VCaP (cell line): ENCODE results near the gene ACAP3.

Experiments
- H3K27ac ChIP-seq: fragments of 450-650 bp; 2 replicates; pipeline ENCODE4 v1.5.1; 2017
- TF ChIP-seq, protein P1 (sequence below): fragments of 450-650 bp; conservative IDR thresholded peaks from 2 replicates; pipeline ENCODE4 v1.5.1; 2017; ENCODE audit warnings: mild to moderate bottlenecking, moderate library complexity

Gene ACAP3

DNA sequence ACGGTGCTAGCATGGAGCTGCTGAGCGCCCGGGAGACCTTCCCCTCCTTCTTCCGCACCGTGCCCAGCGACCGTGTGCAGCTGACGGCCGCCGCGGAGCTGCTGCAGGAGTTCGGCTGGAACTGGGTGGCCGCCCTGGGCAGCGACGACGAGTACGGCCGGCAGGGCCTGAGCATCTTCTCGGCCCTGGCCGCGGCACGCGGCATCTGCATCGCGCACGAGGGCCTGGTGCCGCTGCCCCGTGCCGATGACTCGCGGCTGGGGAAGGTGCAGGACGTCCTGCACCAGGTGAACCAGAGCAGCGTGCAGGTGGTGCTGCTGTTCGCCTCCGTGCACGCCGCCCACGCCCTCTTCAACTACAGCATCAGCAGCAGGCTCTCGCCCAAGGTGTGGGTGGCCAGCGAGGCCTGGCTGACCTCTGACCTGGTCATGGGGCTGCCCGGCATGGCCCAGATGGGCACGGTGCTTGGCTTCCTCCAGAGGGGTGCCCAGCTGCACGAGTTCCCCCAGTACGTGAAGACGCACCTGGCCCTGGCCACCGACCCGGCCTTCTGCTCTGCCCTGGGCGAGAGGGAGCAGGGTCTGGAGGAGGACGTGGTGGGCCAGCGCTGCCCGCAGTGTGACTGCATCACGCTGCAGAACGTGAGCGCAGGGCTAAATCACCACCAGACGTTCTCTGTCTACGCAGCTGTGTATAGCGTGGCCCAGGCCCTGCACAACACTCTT, 24.5 kb upstream of the ACAP3 start:
- TF ChIP-seq, protein P1, sequence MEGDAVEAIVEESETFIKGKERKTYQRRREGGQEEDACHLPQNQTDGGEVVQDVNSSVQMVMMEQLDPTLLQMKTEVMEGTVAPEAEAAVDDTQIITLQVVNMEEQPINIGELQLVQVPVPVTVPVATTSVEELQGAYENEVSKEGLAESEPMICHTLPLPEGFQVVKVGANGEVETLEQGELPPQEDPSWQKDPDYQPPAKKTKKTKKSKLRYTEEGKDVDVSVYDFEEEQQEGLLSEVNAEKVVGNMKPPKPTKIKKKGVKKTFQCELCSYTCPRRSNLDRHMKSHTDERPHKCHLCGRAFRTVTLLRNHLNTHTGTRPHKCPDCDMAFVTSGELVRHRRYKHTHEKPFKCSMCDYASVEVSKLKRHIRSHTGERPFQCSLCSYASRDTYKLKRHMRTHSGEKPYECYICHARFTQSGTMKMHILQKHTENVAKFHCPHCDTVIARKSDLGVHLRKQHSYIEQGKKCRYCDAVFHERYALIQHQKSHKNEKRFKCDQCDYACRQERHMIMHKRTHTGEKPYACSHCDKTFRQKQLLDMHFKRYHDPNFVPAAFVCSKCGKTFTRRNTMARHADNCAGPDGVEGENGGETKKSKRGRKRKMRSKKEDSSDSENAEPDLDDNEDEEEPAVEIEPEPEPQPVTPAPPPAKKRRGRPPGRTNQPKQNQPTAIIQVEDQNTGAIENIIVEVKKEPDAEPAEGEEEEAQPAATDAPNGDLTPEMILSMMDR = no peak
- no peak overlapping the region for H3K27ac ChIP-seq

DNA sequence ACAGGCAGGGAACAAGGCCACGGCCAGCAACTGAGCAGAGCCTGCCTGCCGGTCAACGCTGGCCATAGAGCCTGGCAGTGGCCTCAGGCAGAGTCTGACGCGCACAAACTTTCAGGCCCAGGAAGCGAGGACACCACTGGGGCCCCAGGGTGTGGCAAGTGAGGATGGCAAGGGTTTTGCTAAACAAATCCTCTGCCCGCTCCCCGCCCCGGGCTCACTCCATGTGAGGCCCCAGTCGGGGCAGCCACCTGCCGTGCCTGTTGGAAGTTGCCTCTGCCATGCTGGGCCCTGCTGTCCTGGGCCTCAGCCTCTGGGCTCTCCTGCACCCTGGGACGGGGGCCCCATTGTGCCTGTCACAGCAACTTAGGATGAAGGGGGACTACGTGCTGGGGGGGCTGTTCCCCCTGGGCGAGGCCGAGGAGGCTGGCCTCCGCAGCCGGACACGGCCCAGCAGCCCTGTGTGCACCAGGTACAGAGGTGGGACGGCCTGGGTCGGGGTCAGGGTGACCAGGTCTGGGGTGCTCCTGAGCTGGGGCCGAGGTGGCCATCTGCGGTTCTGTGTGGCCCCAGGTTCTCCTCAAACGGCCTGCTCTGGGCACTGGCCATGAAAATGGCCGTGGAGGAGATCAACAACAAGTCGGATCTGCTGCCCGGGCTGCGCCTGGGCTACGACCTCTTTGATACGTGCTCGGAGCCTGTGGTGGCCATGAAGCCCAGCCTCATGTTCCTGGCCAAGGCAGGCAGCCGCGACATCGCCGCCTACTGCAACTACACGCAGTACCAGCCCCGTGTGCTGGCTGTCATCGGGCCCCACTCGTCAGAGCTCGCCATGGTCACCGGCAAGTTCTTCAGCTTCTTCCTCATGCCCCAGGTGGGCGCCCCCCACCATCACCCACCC, 23.6 kb upstream of the ACAP3 start, which contains the start of gene TAS1R3:
Gene TAS1R3 (plus strand): TSS at position 213 of the 898 bp plus-strand sequence. CDS start 66 bp downstream, at position 279.
- no peak within 1 kb of the TSS; the same call in 1 of the 2 replicates for H3K27ac ChIP-seq

DNA sequence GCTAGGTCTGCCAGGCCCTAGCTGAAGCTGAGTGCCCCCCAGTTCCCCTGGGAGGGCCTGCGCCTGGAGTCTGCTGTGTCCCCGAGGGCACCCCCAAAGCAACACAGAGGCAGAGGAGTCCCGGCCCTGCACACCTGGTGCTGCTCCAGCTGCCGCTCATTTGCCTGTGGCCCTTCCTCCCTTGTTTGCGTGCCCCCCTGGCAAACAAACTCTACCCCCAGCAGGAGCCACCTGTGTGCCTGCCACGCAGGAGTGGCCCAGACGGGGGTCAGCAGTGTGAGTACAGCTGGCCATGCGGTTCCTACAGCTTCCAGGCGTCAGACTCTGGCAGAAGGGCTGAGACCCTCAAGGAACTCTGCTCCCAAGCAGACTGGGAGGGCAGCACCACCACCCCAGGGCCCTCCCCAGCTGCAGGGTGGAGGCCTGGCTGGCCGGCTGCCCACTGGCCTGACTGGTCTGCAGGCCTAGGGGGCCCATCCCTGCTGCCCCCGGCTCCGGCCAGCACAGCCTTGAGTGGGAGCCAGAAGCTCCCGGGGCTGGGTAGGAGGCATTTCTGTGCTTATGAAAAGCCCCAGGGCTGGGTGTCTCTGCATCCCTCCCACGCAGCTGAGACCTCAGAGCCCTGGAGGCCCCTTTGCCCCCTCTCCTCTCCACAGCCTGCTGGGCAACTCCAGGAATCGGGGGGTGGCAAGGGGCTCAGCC, 22.8 kb upstream of the ACAP3 start:
- TF ChIP-seq, protein P1 = no peak
- H3K27ac ChIP-seq = no peak overlapping the region

More for the DNA sequence above, 23.6 kb upstream of the ACAP3 start, which contains the start of gene TAS1R3:
- TF ChIP-seq, protein P1 = no peak

DNA sequence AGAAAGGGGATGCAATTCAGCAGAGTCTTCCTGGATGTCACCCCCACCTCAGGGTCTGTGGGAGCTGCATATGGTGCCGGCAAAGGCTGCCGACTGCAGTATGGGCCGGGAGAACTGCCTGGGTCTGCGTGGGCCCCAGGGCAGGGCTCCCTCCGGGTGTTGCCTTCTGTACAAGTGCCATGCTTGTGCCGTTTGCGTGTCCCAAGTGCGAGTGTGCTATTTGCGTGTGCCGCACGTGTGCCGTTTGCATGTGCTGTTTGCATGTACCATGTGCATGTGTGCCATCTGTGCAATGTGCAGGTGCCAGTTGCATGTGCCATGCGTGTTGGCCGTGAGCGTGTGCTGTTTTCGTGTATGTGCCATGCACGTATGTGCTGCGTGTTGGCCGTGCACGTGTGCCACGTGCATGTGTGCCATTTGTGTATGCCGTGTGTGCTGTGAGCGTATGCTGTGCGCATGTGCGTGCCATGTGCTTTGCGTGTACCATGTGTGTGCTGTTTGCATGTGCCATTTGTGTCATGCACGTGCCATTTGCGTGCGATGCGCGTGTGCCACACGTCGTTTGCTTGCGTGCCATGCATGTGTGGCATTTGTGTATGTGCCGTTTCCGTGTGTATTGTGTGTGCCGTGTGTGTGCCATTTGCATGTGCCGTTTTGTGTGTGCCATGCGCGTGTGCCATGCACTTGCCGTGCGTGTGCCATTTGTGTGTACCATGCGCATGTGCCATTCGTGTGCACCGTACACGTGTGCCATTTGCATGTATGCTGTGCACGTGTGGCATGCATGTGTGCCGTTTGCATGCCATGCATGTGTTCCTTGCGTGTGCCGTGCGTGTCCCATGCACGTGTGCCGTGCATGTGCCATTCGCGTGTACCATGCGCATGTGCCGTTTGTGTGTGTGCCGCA, 21.8 kb upstream of the ACAP3 start:
- H3K27ac ChIP-seq = no peak overlapping the region
- TF ChIP-seq, protein P1 = no peak

DNA sequence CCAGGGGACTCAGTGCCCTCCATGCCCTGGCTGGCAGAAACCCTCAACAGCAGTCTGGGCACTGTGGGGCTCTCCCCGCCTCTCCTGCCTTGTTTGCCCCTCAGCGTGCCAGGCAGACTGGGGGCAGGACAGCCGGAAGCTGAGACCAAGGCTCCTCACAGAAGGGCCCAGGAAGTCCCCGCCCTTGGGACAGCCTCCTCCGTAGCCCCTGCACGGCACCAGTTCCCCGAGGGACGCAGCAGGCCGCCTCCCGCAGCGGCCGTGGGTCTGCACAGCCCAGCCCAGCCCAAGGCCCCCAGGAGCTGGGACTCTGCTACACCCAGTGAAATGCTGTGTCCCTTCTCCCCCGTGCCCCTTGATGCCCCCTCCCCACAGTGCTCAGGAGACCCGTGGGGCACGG, 20.5 kb upstream of the ACAP3 start:
- TF ChIP-seq, protein P1 = no peak

DNA sequence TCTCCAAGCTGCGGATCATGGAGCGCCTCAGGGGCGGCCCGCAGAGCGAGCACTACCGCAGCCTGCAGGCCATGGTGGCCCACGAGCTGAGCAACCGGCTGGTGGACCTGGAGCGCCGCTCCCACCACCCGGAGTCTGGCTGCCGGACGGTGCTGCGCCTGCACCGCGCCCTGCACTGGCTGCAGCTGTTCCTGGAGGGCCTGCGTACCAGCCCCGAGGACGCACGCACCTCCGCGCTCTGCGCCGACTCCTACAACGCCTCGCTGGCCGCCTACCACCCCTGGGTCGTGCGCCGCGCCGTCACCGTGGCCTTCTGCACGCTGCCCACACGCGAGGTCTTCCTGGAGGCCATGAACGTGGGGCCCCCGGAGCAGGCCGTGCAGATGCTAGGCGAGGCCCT, 19.6 kb upstream of the ACAP3 start:
- TF ChIP-seq, protein P1 = no peak
- H3K27ac ChIP-seq = peak overlapping the region; percentile 97; the same call in 1 of the 2 replicates

More for the DNA sequence above, 20.5 kb upstream of the ACAP3 start:
- peak overlapping the region; percentile 9; the same call in 1 of the 2 replicates for H3K27ac ChIP-seq
